Transverse colon (tissue), 4 donors: ENCODE results near the gene CLSTN2. TPM values are rescaled to one million over a fixed set of nuclear protein-coding genes. Genes with fewer than 3 reads are reported as not detected.

ENCODE experiments used
- DNase-seq: peaks from one replicate; pipeline ENCODE4 v3.0.0-alpha.2; 2019
- H3K27ac ChIP-seq, 4 donors: fragments of 200-600 bp; sonication (generic); 2 replicates each; pipeline ENCODE4 v1.5.1; 2016 to 2018; ENCODE audit warnings: inconsistent platforms in 4 of 4
- H3K27me3 ChIP-seq: fragments of 200-600 bp; sonication (generic); 2 replicates; pipeline ENCODE4 v1.5.1; 2017; ENCODE audit warnings: inconsistent platforms
- H3K36me3 ChIP-seq, 4 donors: fragments of 200-600 bp; sonication (generic); 2 replicates each; pipeline ENCODE4 v1.5.1; 2017 to 2019; ENCODE audit warnings: inconsistent platforms in 4 of 4
- H3K4me1 ChIP-seq, 4 donors: fragments of 200-600 bp; sonication (generic); 2 replicates each; pipeline ENCODE4 v1.5.1; 2017 to 2020; ENCODE audit warnings: inconsistent platforms in 4 of 4
- H3K4me3 ChIP-seq, 4 donors: fragments of 200-600 bp; sonication (generic); 1 replicate in 1 of 4; 2 replicates in 3 of 4; pipeline versions ENCODE4 v1.5.1 to v1.6.1; 2017 to 2019; ENCODE audit warnings: inconsistent platforms in 4 of 4
- H3K9me3 ChIP-seq, 2 donors: fragments of 200-600 bp; sonication (generic); 2 replicates each; pipeline ENCODE4 v1.5.1; 2017 to 2019; ENCODE audit warnings: inconsistent platforms in 2 of 2
- EP300 ChIP-seq: sonication (generic); formaldehyde crosslinking; IDR thresholded peaks from one replicate; pipeline ENCODE4 v1.6.1; 2017; ENCODE audit warnings: antibody characterized with exemption, low read depth
- POLR2A ChIP-seq: fragments of 450-650 bp; IDR thresholded peaks from one replicate; pipeline ENCODE4 v1.6.1; 2016; ENCODE audit warnings: antibody characterized with exemption, mild to moderate bottlenecking, moderate library complexity
- POLR2AphosphoS5 ChIP-seq, 3 donors: sonication (generic); formaldehyde crosslinking; IDR thresholded peaks; one replicate each; pipeline ENCODE4 v1.6.1; 2016; ENCODE audit warnings: antibody characterized with exemption in 3 of 3
- WGBS, 2 donors: methylation state at CpG; one replicate each; pipeline ENCODE4 v1.1.5; 2018; ENCODE audit warnings: low coverage in 1 of 2; 5-methylcytosine and 5-hydroxymethylcytosine counted together
- in situ Hi-C, 4 donors: fragments of 200-750 bp; cut with MboI; loops; one replicate each; pipeline versions ENCODE4 v1.15.0 to v1.15.1; 2017; ENCODE audit warnings: low sequenced_read_pairs in 3 of 4, low pct_ligation_motif_present in 1 of 4, low pct_unique_long_range_greater_than_20kb in 1 of 4
- intact Hi-C: fragments of 100-400 bp; cut with DNase I; formaldehyde crosslinking; loops from one replicate; pipeline ENCODE4 v1.15.1; 2023; ENCODE audit warnings: low total_unique reads
- total RNA-seq, 4 donors: library from RNA; depleted of rRNA; stranded (reverse); fragments of >200 nt; gene quantifications; one replicate each; pipeline ENCODE4 v1.1.0, GENCODE V29; 2016
- TF ChIP-seq, protein P1 (sequence below), 5 experiments: fragments of 200-600 bp in 3 of 5; fragments of 450-650 bp in 2 of 5; sonication (generic) in 3 of 5; IDR thresholded peaks; 1 replicate in 2 of 5; 2 replicates in 3 of 5; pipeline ENCODE4 v1.5.1; 2016 to 2017; ENCODE audit warnings: antibody characterized with exemption in 5 of 5, inconsistent platforms in 3 of 5, mild to moderate bottlenecking in 2 of 5, moderate library complexity in 1 of 5

The CLSTN2 gene
- total RNA-seq, 4 donors from 2014 or later = 0.60 to 9.0 (median 2.2) TPM

DNA sequence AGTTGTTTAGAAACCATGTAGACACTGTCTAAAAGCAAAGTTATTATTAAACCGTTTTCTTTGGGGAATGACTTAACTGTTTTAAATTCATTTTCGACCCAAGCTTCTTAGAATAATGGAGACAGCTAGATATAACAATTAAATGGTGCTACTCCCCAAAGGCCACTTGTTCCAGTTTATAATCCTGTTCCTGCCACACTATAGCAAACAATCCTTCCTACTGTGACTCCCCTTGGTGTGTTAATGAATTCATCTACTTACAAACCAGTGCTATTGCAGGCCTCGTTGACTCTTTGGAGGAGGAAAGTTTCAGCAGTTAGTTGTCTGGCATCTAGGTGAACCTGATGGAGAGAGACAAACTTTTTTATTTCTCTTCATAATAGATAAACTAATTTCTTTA is 25.2 kb upstream of the CLSTN2 start:
- Histone ChIP-seq H3K9me3 (no peaks in the 10 kb centered on the region), H3K36me3 (no peaks in the 10 kb centered on the region), H3K4me1 (no peaks in the 10 kb centered on the region), H3K27ac (no peak overlapping the region), H3K27me3 (no peaks in the 10 kb centered on the region), H3K4me3 (no peak overlapping the region)
- DNase-seq = no peak
- WGBS, 2 donors = 58 to 63% methylated on average over 3 of the region's 3 CpGs
- intact Hi-C loops (no loop called here), in situ Hi-C loops (no loop called here)
- TF ChIP-seq EP300 (no peak), POLR2AphosphoS5 (IDR thresholded peaks at IDR 0.05) (no peak), POLR2A (no peak)
- TF ChIP-seq, protein P1, sequence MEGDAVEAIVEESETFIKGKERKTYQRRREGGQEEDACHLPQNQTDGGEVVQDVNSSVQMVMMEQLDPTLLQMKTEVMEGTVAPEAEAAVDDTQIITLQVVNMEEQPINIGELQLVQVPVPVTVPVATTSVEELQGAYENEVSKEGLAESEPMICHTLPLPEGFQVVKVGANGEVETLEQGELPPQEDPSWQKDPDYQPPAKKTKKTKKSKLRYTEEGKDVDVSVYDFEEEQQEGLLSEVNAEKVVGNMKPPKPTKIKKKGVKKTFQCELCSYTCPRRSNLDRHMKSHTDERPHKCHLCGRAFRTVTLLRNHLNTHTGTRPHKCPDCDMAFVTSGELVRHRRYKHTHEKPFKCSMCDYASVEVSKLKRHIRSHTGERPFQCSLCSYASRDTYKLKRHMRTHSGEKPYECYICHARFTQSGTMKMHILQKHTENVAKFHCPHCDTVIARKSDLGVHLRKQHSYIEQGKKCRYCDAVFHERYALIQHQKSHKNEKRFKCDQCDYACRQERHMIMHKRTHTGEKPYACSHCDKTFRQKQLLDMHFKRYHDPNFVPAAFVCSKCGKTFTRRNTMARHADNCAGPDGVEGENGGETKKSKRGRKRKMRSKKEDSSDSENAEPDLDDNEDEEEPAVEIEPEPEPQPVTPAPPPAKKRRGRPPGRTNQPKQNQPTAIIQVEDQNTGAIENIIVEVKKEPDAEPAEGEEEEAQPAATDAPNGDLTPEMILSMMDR (IDR thresholded peaks at IDR 0.05) = no peak

- Histone ChIP-seq H3K27me3 (no peaks in the 10 kb centered on the region), H3K4me1 (no peaks in the 10 kb centered on the region), H3K27ac (no peak overlapping the region), H3K36me3 (no peaks in the 10 kb centered on the region), H3K4me3 (no peak overlapping the region), H3K9me3 (no peaks in the 10 kb centered on the region)
- intact Hi-C loops = no loop called here
- TF ChIP-seq, protein P1 (IDR thresholded peaks at IDR 0.05) = no peak
- TF ChIP-seq POLR2A (no peak), EP300 (no peak), POLR2AphosphoS5 (IDR thresholded peaks at IDR 0.05) (no peak)
- in situ Hi-C loops = no loop called here
- 18 to 32% methylated on average over 2 of the region's 2 CpGs for whole genome bisulfite sequencing, 2 donors
- DNase-seq = no peak
These were observed 18.7 kb upstream of the CLSTN2 start for GRCh38 chr3:139916271-139916670.

DNA sequence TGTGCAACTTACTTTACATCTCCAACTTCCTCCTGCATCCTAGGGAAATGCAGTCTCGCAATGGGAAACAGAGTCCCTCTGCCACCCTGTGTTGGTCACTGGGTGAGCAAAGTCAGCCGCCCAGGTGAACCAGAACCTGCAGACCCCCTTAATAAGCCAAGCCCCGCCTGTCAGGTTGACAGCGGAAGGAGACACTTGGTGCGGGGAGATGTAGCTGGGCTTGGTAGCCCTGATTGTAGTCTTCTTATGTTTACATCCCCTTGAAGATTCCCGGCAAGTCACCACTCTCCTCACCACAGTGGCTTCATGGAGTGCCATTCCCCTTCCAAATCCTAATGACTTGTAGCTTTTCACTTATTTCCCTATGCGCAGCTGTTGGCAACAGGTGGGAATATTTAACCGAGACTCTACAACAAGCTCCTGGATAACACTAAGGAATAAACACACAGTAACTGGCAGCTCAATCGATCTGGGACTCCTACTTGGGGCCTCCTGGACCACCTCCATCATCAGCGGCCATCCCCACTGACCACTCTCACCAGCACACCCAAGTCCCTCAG is 17.7 kb upstream of the CLSTN2 start:
- WGBS, 2 donors = 82 to 87% methylated on average over 2 to 10 of the region's 10 CpGs
- in situ Hi-C loops = no loop called here

GRCh38 chr3:139928708-139929505 is 6.1 kb upstream of the CLSTN2 start:
- intact Hi-C loops = no loop called here
- TF ChIP-seq POLR2A (no peak), POLR2AphosphoS5 (IDR thresholded peaks at IDR 0.05) (no peak), EP300 (no peak)
- Histone ChIP-seq H3K27ac (no peak overlapping the region), H3K4me1 (no peaks in the 10 kb centered on the region), H3K4me3 (no peak overlapping the region), H3K9me3 (no peaks in the 10 kb centered on the region), H3K36me3 (no peaks in the 10 kb centered on the region), H3K27me3 (peaks cover 8% of the 10 kb centered on the region)
- in situ Hi-C loops = no loop called here
- no peak for DNase-seq
- WGBS, 2 donors = 50 to 71% methylated on average over 2 to 4 of the region's 4 CpGs

More for the DNA sequence above, 17.7 kb upstream of the CLSTN2 start:
- Histone ChIP-seq H3K36me3 (no peaks in the 10 kb centered on the region), H3K9me3 (no peaks in the 10 kb centered on the region), H3K27me3 (no peaks in the 10 kb centered on the region), H3K4me3 (no peak overlapping the region), H3K4me1 (no peaks in the 10 kb centered on the region), H3K27ac (no peak overlapping the region)
- DNase-seq = no peak
- TF ChIP-seq POLR2A (no peak), POLR2AphosphoS5 (IDR thresholded peaks at IDR 0.05) (no peak)
- TF ChIP-seq, protein P1 (IDR thresholded peaks at IDR 0.05) = no peak
- intact Hi-C loops = no loop called here
